ENCODE measurements around the gene SOX30. TPM values are rescaled to one million over a fixed set of nuclear protein-coding genes. Genes with fewer than 3 reads are reported as not detected.

Gene SOX30
- total RNA-seq, 2 donors from 2014 or later = 0.44 TPM; not detected in 1

GRCh38 chr5:157611571-157612476, 40.4 kb downstream of the SOX30 start:
- Mint-ChIP-seq H3K4me1 (peaks cover 46% of the 10 kb centered on the region), H3K27ac (peak overlapping the region; percentile 98), H3K27me3 (no peaks in the 10 kb centered on the region), H3K36me3 (ENCODE audit: low read depth) (no peaks in the 10 kb centered on the region), H3K4me3 (peak overlapping the region; percentile 28)
- DNase-seq (no peak), ATAC-seq (no peak)
- H3K9me3 ChIP-seq (ENCODE audit: control insufficient read depth, low read length, poor library complexity, severe bottlenecking) = no peaks in the 10 kb centered on the region

- Mint-ChIP-seq H3K36me3 (ENCODE audit: low read depth) (no peaks in the 10 kb centered on the region), H3K4me1 (peaks cover 48% of the 10 kb centered on the region), H3K27ac (peak overlapping the region; percentile 67), H3K4me3 (no peak overlapping the region), H3K27me3 (no peaks in the 10 kb centered on the region)
- DNase-seq = no peak
- no peak for ATAC-seq
- H3K9me3 ChIP-seq (ENCODE audit: control insufficient read depth, low read length, poor library complexity, severe bottlenecking) = no peaks in the 10 kb centered on the region
Observed at GRCh38 chr5:157610990-157611389, 41.2 kb downstream of the SOX30 start.

DNA sequence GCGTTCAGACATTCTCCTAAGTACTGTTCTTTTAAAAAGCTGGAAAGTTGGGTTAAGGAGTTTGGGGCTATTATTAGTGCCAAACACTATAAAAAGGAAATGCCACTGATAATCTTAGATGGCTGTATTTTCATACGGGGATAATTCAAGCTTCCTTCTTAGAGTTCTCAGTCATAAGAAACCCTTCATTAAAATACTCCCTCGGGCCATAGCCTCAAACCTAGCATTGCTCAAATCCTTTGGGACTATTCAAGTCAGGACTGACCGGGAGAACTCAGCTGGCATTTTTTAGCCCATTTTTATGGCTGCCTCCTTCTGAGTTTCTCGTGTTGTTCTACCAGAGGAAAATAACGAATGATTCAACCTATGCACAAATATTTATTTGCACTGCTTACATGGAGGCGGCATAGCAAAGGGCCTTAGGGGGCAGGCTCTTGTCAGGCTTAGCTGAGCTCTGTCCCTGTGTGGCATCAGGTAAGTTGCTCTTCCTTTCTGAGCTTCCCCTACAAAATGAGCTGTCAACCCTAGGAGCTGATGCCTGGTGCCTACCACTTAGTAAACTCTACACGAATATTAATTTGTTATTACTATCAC, 43.2 kb downstream of the SOX30 start:
- DNase-seq = no peak
- H3K9me3 ChIP-seq (ENCODE audit: control insufficient read depth, low read length, poor library complexity, severe bottlenecking) = no peaks in the 10 kb centered on the region
- Mint-ChIP-seq H3K4me3 (no peak overlapping the region), H3K27me3 (no peaks in the 10 kb centered on the region), H3K4me1 (peaks cover 53% of the 10 kb centered on the region), H3K27ac (peak overlapping the region; percentile 98), H3K36me3 (ENCODE audit: low read depth) (no peaks in the 10 kb centered on the region)
- ATAC-seq = no peak

GRCh38 chr5:157607371-157608161, 44.7 kb downstream of the SOX30 start:
- H3K4me1 Mint-ChIP-seq = peaks cover 51% of the 10 kb centered on the region
- peak overlapping the region; percentile 98 for H3K27ac Mint-ChIP-seq
- H3K27me3 Mint-ChIP-seq = no peaks in the 10 kb centered on the region
- H3K9me3 ChIP-seq (ENCODE audit: control insufficient read depth, low read length, poor library complexity, severe bottlenecking) = no peaks in the 10 kb centered on the region
- H3K4me3 Mint-ChIP-seq = peak overlapping the region; percentile 86
- no peaks in the 10 kb centered on the region for H3K36me3 Mint-ChIP-seq (ENCODE audit: low read depth)
- ATAC-seq (peak; percentile 67), DNase-seq (peak; percentile 27 to 67 (median 34))

- DNase-seq = no peak
- H3K27me3 Mint-ChIP-seq = no peaks in the 10 kb centered on the region
- ATAC-seq = no peak
- H3K36me3 Mint-ChIP-seq (ENCODE audit: low read depth) = no peaks in the 10 kb centered on the region
- H3K27ac Mint-ChIP-seq = no peak overlapping the region
- H3K4me1 Mint-ChIP-seq = peaks cover 49% of the 10 kb centered on the region
- H3K4me3 Mint-ChIP-seq = no peak overlapping the region
- no peaks in the 10 kb centered on the region for H3K9me3 ChIP-seq (ENCODE audit: control insufficient read depth, low read length, poor library complexity, severe bottlenecking)
Observed at GRCh38 chr5:157606046-157606445, 46.2 kb downstream of the SOX30 start.

- H3K4me1 Mint-ChIP-seq = peaks cover 48% of the 10 kb centered on the region
- H3K4me3 Mint-ChIP-seq = peak overlapping the region; percentile 80
- no peaks in the 10 kb centered on the region for H3K36me3 Mint-ChIP-seq (ENCODE audit: low read depth)
- peak; percentile 45 to 71 (median 47) for DNase-seq
- no peaks in the 10 kb centered on the region for H3K9me3 ChIP-seq (ENCODE audit: control insufficient read depth, low read length, poor library complexity, severe bottlenecking)
- H3K27me3 Mint-ChIP-seq = no peaks in the 10 kb centered on the region
- ATAC-seq = peak; percentile 86
- peak overlapping the region; percentile 99 for H3K27ac Mint-ChIP-seq
Observed at GRCh38 chr5:157603333-157604190, 48.7 kb downstream of the SOX30 start.

DNA sequence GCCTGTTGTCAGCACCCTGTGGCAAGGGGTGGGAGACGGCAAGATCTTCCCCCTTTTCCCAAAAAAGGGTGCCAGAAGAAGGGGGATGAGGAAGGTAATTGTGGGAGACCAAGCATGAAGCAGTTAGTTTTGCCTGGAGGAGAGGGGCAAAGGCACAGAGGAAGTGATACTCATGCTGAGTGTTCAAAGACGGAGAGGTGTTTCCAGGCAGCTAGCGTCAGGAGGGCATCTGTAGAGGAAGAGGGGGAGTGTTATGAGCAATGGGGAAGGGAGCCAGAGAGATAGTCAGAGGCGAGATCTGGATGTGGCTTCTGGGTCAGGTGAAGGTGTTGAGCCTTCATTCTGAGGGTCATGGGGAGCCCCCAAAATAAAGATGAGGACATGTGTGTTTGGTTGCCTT, 49.7 kb downstream of the SOX30 start:
- Mint-ChIP-seq H3K27me3 (no peaks in the 10 kb centered on the region), H3K4me3 (peak overlapping the region; percentile 82), H3K4me1 (peaks cover 45% of the 10 kb centered on the region), H3K27ac (peak overlapping the region; percentile 99), H3K36me3 (ENCODE audit: low read depth) (no peaks in the 10 kb centered on the region)
- H3K9me3 ChIP-seq (ENCODE audit: control insufficient read depth, low read length, poor library complexity, severe bottlenecking) = no peaks in the 10 kb centered on the region
- peak; percentile 24 for ATAC-seq
- peak in 1 of 3 donors; percentile 32 for DNase-seq

DNA sequence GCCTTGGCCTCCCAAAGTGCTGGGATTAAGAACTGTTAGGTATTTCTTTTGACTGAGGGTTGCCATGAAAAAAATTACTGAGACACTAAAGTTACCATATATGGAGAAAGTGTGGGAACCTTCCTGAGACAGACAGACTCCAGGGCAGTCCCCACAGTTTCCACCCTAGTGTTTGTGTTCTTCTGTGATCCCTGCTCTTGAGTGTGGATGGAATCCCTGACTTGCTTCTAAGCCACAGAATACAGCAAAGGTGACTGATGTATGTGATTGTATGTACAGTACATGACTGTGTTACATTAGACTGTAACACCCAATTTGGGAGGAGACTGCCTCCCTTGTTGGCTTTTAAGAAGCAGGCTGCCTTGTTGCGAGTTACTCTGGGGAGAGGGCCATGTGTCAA, 52.0 kb downstream of the SOX30 start:
- no peaks in the 10 kb centered on the region for H3K27me3 Mint-ChIP-seq
- H3K4me3 Mint-ChIP-seq = no peak overlapping the region
- no peaks in the 10 kb centered on the region for H3K9me3 ChIP-seq (ENCODE audit: control insufficient read depth, low read length, poor library complexity, severe bottlenecking)
- peaks cover 56% of the 10 kb centered on the region for H3K4me1 Mint-ChIP-seq
- no peaks in the 10 kb centered on the region for H3K36me3 Mint-ChIP-seq (ENCODE audit: low read depth)
- DNase-seq (no peak), ATAC-seq (no peak)
- H3K27ac Mint-ChIP-seq = peak overlapping the region; percentile 80

DNA sequence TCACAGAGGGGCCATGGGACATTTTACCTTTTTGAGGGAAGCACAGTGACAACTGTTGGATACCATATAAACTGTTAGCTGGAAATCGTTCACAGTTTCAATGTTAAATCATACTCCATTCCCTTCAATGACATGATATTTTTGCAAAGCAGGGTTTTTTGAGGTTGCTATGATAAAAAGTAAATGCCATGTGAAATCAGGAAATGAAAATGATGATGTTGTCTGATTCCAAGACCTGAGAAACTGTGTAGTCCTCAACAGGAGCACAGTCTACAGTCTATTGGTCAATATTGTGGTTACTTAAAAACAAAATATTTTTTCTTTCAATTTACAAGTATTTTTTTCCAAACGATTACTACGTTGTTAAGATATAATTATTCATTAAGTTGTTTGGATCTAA, 52.7 kb downstream of the SOX30 start:
- Mint-ChIP-seq H3K4me1 (peaks cover 58% of the 10 kb centered on the region), H3K36me3 (ENCODE audit: low read depth) (no peaks in the 10 kb centered on the region), H3K27ac (peak overlapping the region; percentile 76), H3K4me3 (no peak overlapping the region), H3K27me3 (no peaks in the 10 kb centered on the region)
- DNase-seq (no peak), ATAC-seq (no peak)
- H3K9me3 ChIP-seq (ENCODE audit: control insufficient read depth, low read length, poor library complexity, severe bottlenecking) = no peaks in the 10 kb centered on the region

GRCh38 chr5:157598350-157598936, 53.8 kb downstream of the SOX30 start:
- Mint-ChIP-seq H3K4me3 (no peak overlapping the region), H3K27me3 (no peaks in the 10 kb centered on the region), H3K4me1 (peaks cover 54% of the 10 kb centered on the region), H3K36me3 (ENCODE audit: low read depth) (no peaks in the 10 kb centered on the region), H3K27ac (peak overlapping the region; percentile 76)
- no peak for DNase-seq
- ATAC-seq = no peak
- H3K9me3 ChIP-seq (ENCODE audit: control insufficient read depth, low read length, poor library complexity, severe bottlenecking) = no peaks in the 10 kb centered on the region

GRCh38 chr5:157597277-157597676, 55.0 kb downstream of the SOX30 start:
- Mint-ChIP-seq H3K27ac (peak overlapping the region; percentile 76), H3K4me3 (peak overlapping the region; percentile 63)
- no peak for DNase-seq

GRCh38 chr5:157596487-157596886, 55.8 kb downstream of the SOX30 start:
- no peak for DNase-seq
- no peaks in the 10 kb centered on the region for H3K27me3 Mint-ChIP-seq
- ATAC-seq = peak; percentile 77
- no peaks in the 10 kb centered on the region for H3K9me3 ChIP-seq (ENCODE audit: control insufficient read depth, low read length, poor library complexity, severe bottlenecking)
- H3K36me3 Mint-ChIP-seq (ENCODE audit: low read depth) = no peaks in the 10 kb centered on the region
- peak overlapping the region; percentile 76 for H3K27ac Mint-ChIP-seq
- H3K4me3 Mint-ChIP-seq = peak overlapping the region; percentile 45
- peaks cover 57% of the 10 kb centered on the region for H3K4me1 Mint-ChIP-seq

More at GRCh38 chr5:157597277-157597676, 55.0 kb downstream of the SOX30 start:
- H3K9me3 ChIP-seq (ENCODE audit: control insufficient read depth, low read length, poor library complexity, severe bottlenecking) = no peaks in the 10 kb centered on the region
- H3K27me3 Mint-ChIP-seq = no peaks in the 10 kb centered on the region
- H3K4me1 Mint-ChIP-seq = peaks cover 51% of the 10 kb centered on the region
- H3K36me3 Mint-ChIP-seq (ENCODE audit: low read depth) = no peaks in the 10 kb centered on the region
- no peak for ATAC-seq

All from T-helper 17 cell (primary cell).